HG02884 (cell line): ENCODE measurements around the gene SLC16A12.

ENCODE experiments used
- ATAC-seq: cut with Tn5 transposase; IDR thresholded peaks from one replicate; pipeline ENCODE4 v1.9.1; 2021; ENCODE audit warnings: mild to moderate bottlenecking, moderate library complexity; ENCODE audit not compliant: unreplicated experiment

Gene SLC16A12

GRCh38 chr10:89535171-89536012 lies at the start of gene SLC16A12:
SLC16A12 (minus strand) TSS chr10:89535594; CDS start chr10:89462578, 73,016 bp downstream.
- ATAC-seq = no peak

- ATAC-seq = no peak
Observed at GRCh38 chr10:89582022-89582421, 46.6 kb upstream of the SLC16A12 start.

- no peak for ATAC-seq
Observed at GRCh38 chr10:89580243-89580642, 44.8 kb upstream of the SLC16A12 start.

- no peak for ATAC-seq
Observed at GRCh38 chr10:89576696-89577095, 41.3 kb upstream of the SLC16A12 start.

- ATAC-seq = no peak
Observed at GRCh38 chr10:89576022-89576421, 40.6 kb upstream of the SLC16A12 start.

- no peak for ATAC-seq
Observed at GRCh38 chr10:89575031-89575430, 39.6 kb upstream of the SLC16A12 start.

- ATAC-seq = no peak
Observed at GRCh38 chr10:89574368-89574767, 39.0 kb upstream of the SLC16A12 start.

- no peak for ATAC-seq
Observed at GRCh38 chr10:89567576-89568245, 32.3 kb upstream of the SLC16A12 start.

- no peak for ATAC-seq
Observed at GRCh38 chr10:89566992-89567391, 31.6 kb upstream of the SLC16A12 start.

GRCh38 chr10:89566095-89566950 lies 30.9 kb upstream of the SLC16A12 start:
- no peak for ATAC-seq

- no peak for ATAC-seq
Observed at GRCh38 chr10:89565180-89565579, 29.8 kb upstream of the SLC16A12 start.

- ATAC-seq = no peak
Observed at GRCh38 chr10:89563861-89564478, 28.6 kb upstream of the SLC16A12 start.

GRCh38 chr10:89563311-89563710 lies 27.9 kb upstream of the SLC16A12 start:
- ATAC-seq = no peak

- ATAC-seq = no peak
Observed at GRCh38 chr10:89556600-89556999, 21.2 kb upstream of the SLC16A12 start.

GRCh38 chr10:89555688-89556445 lies 20.5 kb upstream of the SLC16A12 start:
- no peak for ATAC-seq

GRCh38 chr10:89554433-89554832 lies 19.0 kb upstream of the SLC16A12 start:
- ATAC-seq = no peak

GRCh38 chr10:89553064-89553734 lies 17.8 kb upstream of the SLC16A12 start:
- ATAC-seq = no peak

- no peak for ATAC-seq
Observed at GRCh38 chr10:89552213-89552612, 16.8 kb upstream of the SLC16A12 start.

- no peak for ATAC-seq
Observed at GRCh38 chr10:89550509-89550908, 15.1 kb upstream of the SLC16A12 start.

GRCh38 chr10:89549510-89549909 lies 14.1 kb upstream of the SLC16A12 start:
- no peak for ATAC-seq
